Gastroesophageal sphincter (tissue), 3 donors: ENCODE data around the gene TMPRSS11E.

Experiments
- CTCF ChIP-seq, 4 experiments: fragments of 200-600 bp in 2 of 4; fragments of 450-650 bp in 2 of 4; sonication (generic) in 1 of 4; IDR thresholded peaks; one replicate each; pipeline ENCODE4 v1.5.1; 2017 to 2019; ENCODE audit warnings: antibody characterized with exemption in 4 of 4, mild to moderate bottlenecking in 2 of 4, moderate library complexity in 2 of 4
- EP300 ChIP-seq: sonication (generic); formaldehyde crosslinking; IDR thresholded peaks from one replicate; pipeline ENCODE4 v1.6.1; 2017; ENCODE audit warnings: antibody characterized with exemption, mild to moderate bottlenecking
- POLR2A ChIP-seq, 2 donors: fragments of 450-650 bp; IDR thresholded peaks; one replicate each; pipeline ENCODE4 v1.6.1; 2017; ENCODE audit warnings: antibody characterized with exemption in 2 of 2, mild to moderate bottlenecking in 2 of 2, moderate library complexity in 1 of 2
- POLR2AphosphoS5 ChIP-seq: sonication (generic); formaldehyde crosslinking; IDR thresholded peaks from one replicate; pipeline ENCODE4 v1.6.1; 2017; ENCODE audit warnings: antibody characterized with exemption

GRCh38 chr4:68416591-68416990 is 30.7 kb upstream of the TMPRSS11E start:
- TF ChIP-seq EP300, result no peak
- no peak for TF ChIP-seq POLR2AphosphoS5
- no peak for TF ChIP-seq CTCF (IDR thresholded peaks at IDR 0.05)
- TF ChIP-seq POLR2A (IDR thresholded peaks at IDR 0.05), result no peak
